Right lobe of liver (tissue), 6 donors: ENCODE results near the gene CSNK2B. TPM values are rescaled to one million over a fixed set of nuclear protein-coding genes. Genes with fewer than 3 reads are reported as not detected.

Source experiments
- ATAC-seq, 4 donors: fragments of 200-7000 bp; cut with Tn5 transposase; one replicate each; pipeline ENCODE4 v1.9.1; 2020; ENCODE audit warnings: mild to moderate bottlenecking in 4 of 4, moderate library complexity in 4 of 4
- DNase-seq, 3 donors: peaks; one replicate each; pipeline ENCODE4 v3.0.0-alpha.2; 2020
- H3K27ac ChIP-seq, 3 donors: fragments of 200-600 bp; one replicate each; pipeline ENCODE4 v1.8.0; 2022
- H3K27me3 ChIP-seq, 2 donors: fragments of 200-600 bp; one replicate each; pipeline ENCODE4 v1.8.0; 2022
- H3K36me3 ChIP-seq, 4 donors: fragments of 200-600 bp; sonication (generic) in 1 of 4; one replicate each; pipeline versions ENCODE4 v1.5.1 to v1.8.0; 2017 to 2022; ENCODE audit warnings: control low read depth in 1 of 4
- H3K4me1 ChIP-seq, 4 donors: fragments of 200-600 bp; sonication (generic) in 1 of 4; one replicate each; pipeline versions ENCODE4 v1.5.1 to v1.8.0; 2017 to 2022; ENCODE audit warnings: control low read depth in 1 of 4
- H3K4me3 ChIP-seq, 3 donors: fragments of 200-600 bp; one replicate each; pipeline ENCODE4 v1.8.0; 2022
- H3K9me3 ChIP-seq, 4 donors: fragments of 200-600 bp; sonication (generic) in 1 of 4; one replicate each; pipeline versions ENCODE4 v1.5.1 to v1.8.0; 2017 to 2022; ENCODE audit warnings: control low read depth in 1 of 4
- CTCF ChIP-seq, 4 donors: fragments of 200-600 bp in 3 of 4; fragments of 450-650 bp in 1 of 4; IDR thresholded peaks; one replicate each; pipeline versions ENCODE4 v1.5.1 to v1.8.0; 2016 to 2022; ENCODE audit warnings: antibody characterized with exemption in 4 of 4, mild to moderate bottlenecking in 2 of 4
- POLR2A ChIP-seq: fragments of 450-650 bp; IDR thresholded peaks from one replicate; pipeline ENCODE4 v1.6.1; 2017; ENCODE audit warnings: antibody characterized with exemption, mild to moderate bottlenecking
- WGBS: methylation state at CpG from one replicate; pipeline ENCODE4 v1.1.6; 2018; ENCODE audit warnings: low coverage, low lambda C conversion rate; ENCODE audit not compliant: insufficient coverage; ENCODE audit errors: missing lambda C conversion rate; 5-methylcytosine and 5-hydroxymethylcytosine counted together
- intact Hi-C, 2 donors: fragments of 100-400 bp; cut with DNase I; formaldehyde crosslinking; loops; one replicate each; pipeline versions ENCODE4 v1.11.2 to v1.14.1; 2022
- total RNA-seq, 6 experiments: library from RNA; depleted of rRNA in 2 of 6; stranded (reverse); fragments of >200 nt in 2 of 6; fragmentation: NEBNext Ultra II Directional in 3 of 6; extraction: Animal tissue kit (Norgen Biotek cat#: 25700) in 3 of 6; gene quantifications; one replicate each; pipeline versions ENCODE4 v1.1.0 to v1.2.4, GENCODE V29; 2016 to 2023
- donor health status: DM: no; HTN: yes; CAD: no.
- donor health status: DM: no; HTN: no; CAD: no.
- donor health status: DM: no; HTN: no; CAD: no.
- donor health status: DM: no; HTN: yes; CAD: no.
- donor health status: DM: no; HTN: yes; CAD: no.

The CSNK2B gene
- total RNA-seq, 6 experiments from 2014 or later: 52.5 to 171 (median 64.5) TPM

- ATAC-seq (peak; percentile 79 to 93 (median 87)), DNase-seq (peak; percentile 55 to 80 (median 78))
- H3K27me3 ChIP-seq: no peaks in the 10 kb centered on the region
- peak overlapping the region in 1 of 3 donors; percentile 43 for H3K27ac ChIP-seq
- H3K4me3 ChIP-seq: no peak overlapping the region
- peaks cover 0 to 18% (median 0%) of the 10 kb centered on the region in 4 donors for H3K4me1 ChIP-seq
- peak in 3 of 4 donors; percentile 4 to 47 (median 30) for TF ChIP-seq CTCF (IDR thresholded peaks at IDR 0.05)
- no peak for TF ChIP-seq POLR2A
- H3K9me3 ChIP-seq: no peaks in the 10 kb centered on the region
- intact Hi-C loops: no loop called here
- 64% methylated on average over 6 of the region's 17 CpGs for WGBS
- H3K36me3 ChIP-seq: peaks cover 4 to 96% (median 53%) of the 10 kb centered on the region in 4 donors
These were observed 21.9 kb upstream of the CSNK2B start for GRCh38 chr6:31643818-31644454.

- ATAC-seq (no peak), DNase-seq (no peak)
- Histone ChIP-seq H3K27ac (no peak overlapping the region), H3K36me3 (peaks cover 4 to 93% (median 48%) of the 10 kb centered on the region in 4 donors), H3K4me3 (no peak overlapping the region), H3K27me3 (no peaks in the 10 kb centered on the region), H3K4me1 (peaks cover 0 to 18% (median 0%) of the 10 kb centered on the region in 4 donors), H3K9me3 (no peaks in the 10 kb centered on the region)
- intact Hi-C loops: no loop called here
- TF ChIP-seq POLR2A (no peak), CTCF (IDR thresholded peaks at IDR 0.05) (no peak)
- 95% methylated on average over 6 of the region's 9 CpGs for WGBS
These were observed 20.6 kb upstream of the CSNK2B start for GRCh38 chr6:31645325-31645724.

- no peaks in the 10 kb centered on the region for H3K27me3 ChIP-seq
- H3K27ac ChIP-seq: peak overlapping the region; percentile 97 to 99 (median 99)
- no peaks in the 10 kb centered on the region for H3K9me3 ChIP-seq
- WGBS: 2% methylated on average over 14 of the region's 29 CpGs
- peaks cover 0 to 43% (median 16%) of the 10 kb centered on the region in 4 donors for H3K4me1 ChIP-seq
- DNase-seq (peak; percentile 78 to 90 (median 85)), ATAC-seq (peak; percentile 66 to 80 (median 74))
- intact Hi-C loops: no loop called here
- TF ChIP-seq CTCF (IDR thresholded peaks at IDR 0.05) (no peak), POLR2A (no peak)
- peaks cover 0 to 34% (median 21%) of the 10 kb centered on the region in 4 donors for H3K36me3 ChIP-seq
- H3K4me3 ChIP-seq: peak overlapping the region; percentile 71 to 81 (median 71)
These were observed 14.2 kb upstream of the CSNK2B start for GRCh38 chr6:31651602-31652191.

- peaks cover 0 to 22% (median 14%) of the 10 kb centered on the region in 4 donors for H3K36me3 ChIP-seq
- H3K27ac ChIP-seq: peak overlapping the region; percentile 97 to 99 (median 99)
- no peaks in the 10 kb centered on the region for H3K9me3 ChIP-seq
- peak; percentile 84 to 91 (median 86) for DNase-seq
- 3% methylated on average over 35 of the region's 37 CpGs for WGBS
- peak in 3 of 4 donors; percentile 6 to 23 (median 19) for TF ChIP-seq CTCF (IDR thresholded peaks at IDR 0.05)
- peak; percentile 62 for TF ChIP-seq POLR2A
- ATAC-seq: peak; percentile 68 to 77 (median 73)
- H3K4me1 ChIP-seq: peaks cover 0 to 57% (median 16%) of the 10 kb centered on the region in 4 donors
- intact Hi-C loops: no loop called here
- H3K4me3 ChIP-seq: peak overlapping the region; percentile 71 to 81 (median 71)
- H3K27me3 ChIP-seq: no peaks in the 10 kb centered on the region
These were observed 12.8 kb upstream of the CSNK2B start for GRCh38 chr6:31652925-31653724.
